Measurements from ENCODE around the gene KCNK15. TPM values are rescaled to one million over a fixed set of nuclear protein-coding genes. Genes with fewer than 3 reads are reported as not detected.

The KCNK15 gene
- total and polyA plus RNA-seq, 4 donors: 0.08 to 0.11 (median 0.08) TPM; not detected in 1

- Histone ChIP-seq H3K27me3 (ENCODE audit: control insufficient read depth in 4 of 4, insufficient read depth in 4 of 4, low read length in 3 of 4) (peaks cover 0 to 3% (median 0%) of the 10 kb centered on the region in 4 donors), H3K9ac (ENCODE audit: low read depth in 1 of 2, low read length in 2 of 2) (no peak overlapping the region), H3K4me1 (ENCODE audit: control insufficient read depth in 4 of 4, insufficient read depth in 4 of 4, low read length in 3 of 4) (no peaks in the 10 kb centered on the region), H3K4me3 (ENCODE audit: low read depth in 1 of 3, low read length in 3 of 3) (no peak overlapping the region), H3K36me3 (ENCODE audit: control insufficient read depth in 4 of 4, insufficient read depth in 3 of 4, low read depth in 1 of 4, low read length in 3 of 4) (no peaks in the 10 kb centered on the region), H3K27ac (ENCODE audit: low read depth in 1 of 2, low read length in 2 of 2) (no peak overlapping the region), H3K9me3 (ENCODE audit: control insufficient read depth in 4 of 4, low read length in 3 of 4) (no peaks in the 10 kb centered on the region)
- WGBS: 90% methylated on average over 18 of the region's 18 CpGs
- no peak for TF ChIP-seq SP1 (IDR thresholded peaks at IDR 0.05)
- TF ChIP-seq MAX (IDR thresholded peaks at IDR 0.05): no peak
- no peak for TF ChIP-seq NR2F2 (IDR thresholded peaks at IDR 0.05)
- no peak for TF ChIP-seq GABPA (IDR thresholded peaks at IDR 0.05 in 1 of 2, conservative IDR thresholded peaks at IDR 0.05 in 1 of 2)
- TF ChIP-seq YY1 (IDR thresholded peaks at IDR 0.05): no peak
- no peak for TF ChIP-seq CTCF (IDR thresholded peaks at IDR 0.05; ENCODE audit: low read depth, low read length, missing input control)
- no peak for TF ChIP-seq FOXA1 (IDR thresholded peaks at IDR 0.05)
- no peak for TF ChIP-seq RXRA (IDR thresholded peaks at IDR 0.05)
- no peak for TF ChIP-seq RAD21 (IDR thresholded peaks at IDR 0.05)
- TF ChIP-seq FOXA2 (IDR thresholded peaks at IDR 0.05): no peak
- TF ChIP-seq ATF3 (IDR thresholded peaks at IDR 0.05): no peak
- TF ChIP-seq EGR1 (IDR thresholded peaks at IDR 0.05; ENCODE audit: low read depth in 2 of 2): no peak
- no peak for TF ChIP-seq HNF4G (IDR thresholded peaks at IDR 0.05)
- TF ChIP-seq TAF1 (conservative IDR thresholded peaks at IDR 0.05): no peak
- TF ChIP-seq JUND (IDR thresholded peaks at IDR 0.05): no peak
- TF ChIP-seq ZBTB33 (IDR thresholded peaks at IDR 0.05): no peak
- no peak for TF ChIP-seq REST (IDR thresholded peaks at IDR 0.05)
- TF ChIP-seq HNF4A (conservative IDR thresholded peaks at IDR 0.05): no peak
- DNase-seq (ENCODE audit: low spot score): no peak
Observed at GRCh38 chr20:44756011-44756688, 10.5 kb downstream of the KCNK15 start.
